Subcutaneous abdominal adipose tissue (tissue), 5 donors: ENCODE data around the gene MACROD2.

ENCODE experiments used
- H3K27ac ChIP-seq: one replicate; pipeline ENCODE4 v1.7.0; 2013; ENCODE audit warnings: low read depth, mild to moderate bottlenecking, inconsistent platforms, low read length, moderate library complexity
- H3K27me3 ChIP-seq, 5 donors: one replicate each; pipeline ENCODE4 v1.7.0; 2013; ENCODE audit warnings: low read length in 5 of 5, inconsistent platforms in 1 of 5; ENCODE audit not compliant: control insufficient read depth in 5 of 5, insufficient read depth in 4 of 5
- H3K36me3 ChIP-seq, 5 donors: one replicate each; pipeline ENCODE4 v1.7.0; 2013; ENCODE audit warnings: low read length in 5 of 5; ENCODE audit not compliant: control insufficient read depth in 5 of 5, insufficient read depth in 5 of 5
- H3K4me1 ChIP-seq, 5 donors: one replicate each; pipeline ENCODE4 v1.7.0; 2013; ENCODE audit warnings: low read length in 5 of 5, mild to moderate bottlenecking in 3 of 5, moderate library complexity in 1 of 5; ENCODE audit not compliant: control insufficient read depth in 5 of 5, insufficient read depth in 5 of 5
- H3K4me3 ChIP-seq, 5 donors: one replicate each; pipeline ENCODE4 v1.7.0; 2013; ENCODE audit warnings: low read length in 5 of 5, low read depth in 1 of 5
- H3K9ac ChIP-seq, 5 donors: one replicate each; pipeline ENCODE4 v1.7.0; 2013; ENCODE audit warnings: low read length in 5 of 5, mild to moderate bottlenecking in 4 of 5, moderate library complexity in 3 of 5
- H3K9me3 ChIP-seq, 5 donors: one replicate each; pipeline ENCODE4 v1.7.0; 2013; ENCODE audit warnings: low read length in 5 of 5; ENCODE audit not compliant: control insufficient read depth in 5 of 5
- donor health status: healthy.
- donor health status: healthy.
- donor health status: healthy.
- donor health status: healthy.
- donor health status: healthy.

Gene MACROD2

GRCh38 chr20:14597206-14597715 lies 601.9 kb downstream of the MACROD2 start:
- Histone ChIP-seq H3K27ac (no peak overlapping the region), H3K9ac (no peak overlapping the region), H3K9me3 (peaks cover 0 to 4% (median 0%) of the 10 kb centered on the region in 5 donors), H3K27me3 (no peaks in the 10 kb centered on the region), H3K4me1 (no peaks in the 10 kb centered on the region), H3K36me3 (no peaks in the 10 kb centered on the region), H3K4me3 (no peak overlapping the region)

GRCh38 chr20:14599613-14600012 lies 604.3 kb downstream of the MACROD2 start:
- Histone ChIP-seq H3K4me3 (no peak overlapping the region), H3K4me1 (no peaks in the 10 kb centered on the region), H3K9ac (no peak overlapping the region), H3K36me3 (no peaks in the 10 kb centered on the region), H3K27ac (no peak overlapping the region), H3K27me3 (no peaks in the 10 kb centered on the region), H3K9me3 (peaks cover 0 to 4% (median 0%) of the 10 kb centered on the region in 5 donors)

- Histone ChIP-seq H3K4me3 (no peak overlapping the region), H3K36me3 (no peaks in the 10 kb centered on the region), H3K27ac (no peak overlapping the region), H3K4me1 (no peaks in the 10 kb centered on the region), H3K9me3 (no peaks in the 10 kb centered on the region), H3K9ac (no peak overlapping the region), H3K27me3 (no peaks in the 10 kb centered on the region)
These were observed 605.2 kb downstream of the MACROD2 start for GRCh38 chr20:14600527-14600926.

- H3K4me1 ChIP-seq = no peaks in the 10 kb centered on the region
- no peaks in the 10 kb centered on the region for H3K27me3 ChIP-seq
- H3K9ac ChIP-seq = no peak overlapping the region
- no peaks in the 10 kb centered on the region for H3K36me3 ChIP-seq
- no peak overlapping the region for H3K4me3 ChIP-seq
- no peak overlapping the region for H3K27ac ChIP-seq
- H3K9me3 ChIP-seq = no peaks in the 10 kb centered on the region
These were observed 608.8 kb downstream of the MACROD2 start for GRCh38 chr20:14604143-14604542.

GRCh38 chr20:14609328-14610221 lies 614.3 kb downstream of the MACROD2 start:
- Histone ChIP-seq H3K4me3 (no peak overlapping the region), H3K36me3 (no peaks in the 10 kb centered on the region), H3K4me1 (peaks cover 0 to 12% (median 0%) of the 10 kb centered on the region in 5 donors), H3K9me3 (no peaks in the 10 kb centered on the region), H3K9ac (no peak overlapping the region), H3K27me3 (no peaks in the 10 kb centered on the region), H3K27ac (no peak overlapping the region)

- Histone ChIP-seq H3K27ac (no peak overlapping the region), H3K27me3 (no peaks in the 10 kb centered on the region), H3K9ac (no peak overlapping the region)
These were observed 616.2 kb downstream of the MACROD2 start for GRCh38 chr20:14611479-14611878.

GRCh38 chr20:14612391-14612790 lies 617.1 kb downstream of the MACROD2 start:
- H3K27me3 ChIP-seq = no peaks in the 10 kb centered on the region
- H3K9ac ChIP-seq = no peak overlapping the region
- H3K4me3 ChIP-seq = no peak overlapping the region
- H3K4me1 ChIP-seq = peaks cover 0 to 12% (median 0%) of the 10 kb centered on the region in 5 donors
- H3K36me3 ChIP-seq = no peaks in the 10 kb centered on the region
- H3K9me3 ChIP-seq = no peaks in the 10 kb centered on the region
- H3K27ac ChIP-seq = no peak overlapping the region

More at GRCh38 chr20:14611479-14611878, 616.2 kb downstream of the MACROD2 start:
- Histone ChIP-seq H3K9me3 (no peaks in the 10 kb centered on the region), H3K36me3 (no peaks in the 10 kb centered on the region), H3K4me3 (no peak overlapping the region), H3K4me1 (peaks cover 0 to 12% (median 0%) of the 10 kb centered on the region in 5 donors)

GRCh38 chr20:14616003-14616402 lies 620.7 kb downstream of the MACROD2 start:
- Histone ChIP-seq H3K9me3 (peaks cover 0 to 3% (median 0%) of the 10 kb centered on the region in 5 donors), H3K9ac (no peak overlapping the region), H3K4me3 (no peak overlapping the region), H3K36me3 (no peaks in the 10 kb centered on the region), H3K4me1 (peaks cover 0 to 12% (median 0%) of the 10 kb centered on the region in 5 donors), H3K27ac (no peak overlapping the region), H3K27me3 (no peaks in the 10 kb centered on the region)

GRCh38 chr20:14617123-14617522 lies 621.8 kb downstream of the MACROD2 start:
- Histone ChIP-seq H3K27me3 (no peaks in the 10 kb centered on the region), H3K36me3 (no peaks in the 10 kb centered on the region), H3K4me3 (no peak overlapping the region), H3K9ac (no peak overlapping the region), H3K27ac (no peak overlapping the region), H3K4me1 (peaks cover 0 to 11% (median 0%) of the 10 kb centered on the region in 5 donors), H3K9me3 (peaks cover 0 to 3% (median 0%) of the 10 kb centered on the region in 5 donors)

- peaks cover 0 to 3% (median 0%) of the 10 kb centered on the region in 5 donors for H3K9me3 ChIP-seq
- H3K9ac ChIP-seq = no peak overlapping the region
- no peak overlapping the region for H3K4me3 ChIP-seq
- H3K27me3 ChIP-seq = no peaks in the 10 kb centered on the region
- no peaks in the 10 kb centered on the region for H3K36me3 ChIP-seq
- H3K27ac ChIP-seq = no peak overlapping the region
- H3K4me1 ChIP-seq = no peaks in the 10 kb centered on the region
These were observed 624.1 kb downstream of the MACROD2 start for GRCh38 chr20:14619411-14619810.
